GM19455 (cell line): ENCODE measurements around the gene MALL.
"Not testable (repeated sequence)": the region's sequence is repeated elsewhere in the genome, so short reads cannot be mapped to it uniquely, and the experiment has no call there.

Source experiments
- ATAC-seq: cut with Tn5 transposase; IDR thresholded peaks from one replicate; pipeline ENCODE4 v1.9.1; 2021; ENCODE audit not compliant: unreplicated experiment

MALL gene

DNA sequence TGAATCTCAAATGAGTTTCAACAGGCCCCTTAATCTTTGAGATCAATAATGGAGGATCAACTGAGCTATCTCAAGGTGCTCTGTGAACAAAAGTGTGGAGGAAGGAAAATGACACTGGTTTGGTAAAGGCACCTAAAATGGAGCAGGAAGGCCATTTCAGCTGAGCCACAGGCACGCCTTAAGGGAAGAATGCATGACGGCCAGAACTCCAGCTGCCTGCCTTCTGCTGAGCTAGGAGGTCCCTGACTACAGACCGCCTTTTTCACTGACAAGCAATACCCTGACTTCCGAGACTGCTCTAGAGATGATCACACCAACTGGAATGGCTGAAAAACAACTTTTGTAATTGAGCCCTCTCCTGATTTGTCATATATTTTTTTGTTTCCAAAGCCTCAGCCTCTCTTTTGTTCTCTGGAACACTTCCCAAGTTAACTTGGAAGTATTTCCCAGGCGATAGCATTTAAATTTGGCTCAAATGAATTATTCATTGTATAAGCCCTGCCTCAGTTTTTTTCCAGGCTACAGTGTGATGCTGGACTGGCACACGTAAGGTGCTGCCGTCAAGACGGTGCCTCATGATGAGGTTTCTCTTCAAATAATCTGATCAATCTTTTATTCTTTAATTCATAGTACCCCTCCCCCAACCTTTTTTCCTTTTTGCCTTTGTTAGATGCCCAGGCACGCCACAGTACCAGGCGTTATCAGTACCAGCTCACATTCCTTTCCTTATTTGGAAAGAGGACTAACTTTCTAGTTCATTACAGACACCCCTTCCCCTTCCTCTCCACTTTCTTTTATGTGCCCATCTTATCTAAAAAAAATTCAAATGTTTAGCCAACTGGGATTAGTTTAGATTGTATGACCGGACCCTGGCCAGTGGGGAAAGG lies 60.9 kb downstream of the MALL start:
- not testable (repeated sequence) for ATAC-seq

DNA sequence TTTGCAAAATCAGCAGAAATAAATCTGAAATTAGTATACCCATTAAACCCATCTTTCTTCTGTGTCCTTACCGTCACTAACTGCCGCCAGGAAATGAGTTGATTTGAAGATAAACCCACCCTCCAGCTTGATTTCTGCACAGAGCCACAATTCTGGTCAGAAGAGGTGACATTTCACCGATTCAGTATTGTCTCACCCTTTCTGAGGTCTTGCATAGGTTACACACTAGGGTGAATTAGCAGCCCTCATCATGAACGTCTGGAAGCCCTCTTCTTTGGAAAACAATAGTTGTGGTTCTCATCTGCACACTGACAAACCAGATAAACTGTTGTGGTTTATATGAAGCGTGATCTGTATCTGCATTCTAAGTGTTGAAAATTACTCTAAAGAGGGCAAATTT lies 61.9 kb downstream of the MALL start:
- ATAC-seq, result not testable (repeated sequence)

DNA sequence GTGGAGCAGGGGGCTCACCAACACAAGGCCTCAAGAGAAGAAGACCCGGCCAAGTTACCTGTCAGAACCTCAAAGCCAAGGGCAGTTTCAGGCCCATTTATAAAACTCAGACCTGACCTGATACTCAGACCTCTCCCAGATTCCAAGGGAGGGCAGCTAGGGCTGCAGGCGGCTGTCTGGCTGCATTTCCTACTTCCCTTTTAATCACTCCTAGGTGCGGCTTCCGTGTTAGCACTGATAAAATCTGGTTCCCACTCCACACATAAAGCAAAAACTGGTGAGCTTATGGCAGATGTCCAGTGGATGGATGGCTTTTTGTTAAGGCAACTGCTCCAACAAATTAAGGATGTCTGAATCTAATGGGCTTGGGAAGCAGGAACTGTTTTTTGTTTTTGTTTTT lies 63.5 kb downstream of the MALL start:
- not testable (repeated sequence) for ATAC-seq

DNA sequence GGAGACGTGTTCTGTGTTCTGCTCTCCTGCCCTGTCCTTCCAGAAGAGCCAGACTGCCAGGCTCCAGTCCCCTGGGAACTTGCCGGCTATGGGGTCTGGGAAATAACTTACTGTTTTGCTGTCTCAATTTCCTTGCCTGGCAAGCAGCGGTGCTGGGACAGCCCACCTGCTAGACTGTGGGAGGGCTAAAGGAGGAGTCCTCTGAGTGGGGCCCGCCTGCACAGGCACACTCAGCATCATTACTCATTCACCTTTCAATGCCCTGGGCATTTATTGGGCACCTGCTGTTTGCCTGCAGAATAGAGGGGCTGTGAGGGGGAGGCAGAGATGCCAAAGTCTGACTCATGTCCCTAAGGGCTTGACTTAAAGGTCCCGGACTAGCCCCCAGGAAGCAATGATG lies 65.4 kb downstream of the MALL start:
- not testable (repeated sequence) for ATAC-seq

DNA sequence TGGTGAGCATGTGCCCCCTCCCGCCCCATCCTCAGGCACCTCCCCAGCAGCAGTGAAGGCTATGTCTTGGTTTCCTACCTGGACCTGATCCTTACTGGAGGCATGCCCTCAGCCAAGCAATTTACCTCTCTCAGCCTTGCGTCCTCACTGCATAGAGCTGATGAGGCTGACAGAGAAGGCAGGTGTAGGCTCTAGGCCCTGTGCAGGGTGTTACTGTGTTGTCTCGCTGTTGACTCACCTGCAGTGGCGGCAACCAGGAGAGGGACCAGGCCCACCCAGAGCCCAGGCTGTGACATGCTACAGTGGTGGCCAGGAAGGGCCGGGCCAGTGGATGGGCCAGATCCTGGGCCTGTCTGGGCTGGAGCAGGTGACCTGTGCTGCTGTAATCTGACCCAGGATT lies 65.9 kb downstream of the MALL start:
- not testable (repeated sequence) for ATAC-seq

DNA sequence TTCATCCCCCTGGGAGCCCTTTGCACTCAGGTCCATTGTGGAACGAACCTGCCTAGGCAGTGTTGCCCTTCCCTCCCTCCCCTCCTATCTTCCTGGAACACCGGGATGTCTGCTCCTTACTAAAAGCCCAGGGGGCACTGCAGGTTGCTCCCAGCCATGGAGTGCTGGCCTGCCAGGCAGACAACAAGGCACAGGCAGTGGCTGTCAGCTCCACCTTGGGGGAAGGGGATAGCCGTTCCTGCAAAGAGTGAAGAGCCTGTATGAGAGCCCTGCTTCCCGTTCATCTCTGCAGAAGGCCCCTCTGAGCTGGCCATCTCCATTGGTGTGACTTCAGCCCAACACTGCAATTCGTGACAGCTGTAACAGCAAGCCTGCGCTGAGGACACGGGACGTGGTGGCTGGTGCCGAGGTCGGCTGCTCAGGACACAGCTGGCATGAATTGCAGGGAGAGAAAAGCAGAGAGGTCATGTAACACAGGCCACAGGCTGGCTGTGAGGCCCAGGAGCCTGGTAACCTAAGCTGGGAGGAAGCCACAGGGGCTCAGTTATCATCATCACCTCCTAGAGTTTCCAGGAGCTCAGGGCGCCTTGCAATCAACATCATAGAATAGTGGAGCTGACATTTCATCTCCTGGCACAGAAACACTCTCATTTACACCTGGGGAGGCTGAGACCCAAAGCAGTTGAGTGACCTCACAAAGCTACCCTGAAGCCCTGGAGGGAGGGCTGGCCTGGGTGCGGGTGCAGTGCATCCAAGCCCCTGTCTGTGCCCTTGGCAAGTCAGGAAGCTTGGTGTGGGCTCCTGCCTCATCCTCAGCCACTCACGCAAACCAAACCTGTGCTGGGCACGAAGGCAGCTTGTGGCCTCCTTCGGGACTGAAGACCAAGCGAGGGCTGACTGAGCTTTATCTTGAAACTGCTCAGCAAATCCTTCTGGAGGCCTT lies 67.1 kb downstream of the MALL start:
- ATAC-seq, result not testable (repeated sequence)

DNA sequence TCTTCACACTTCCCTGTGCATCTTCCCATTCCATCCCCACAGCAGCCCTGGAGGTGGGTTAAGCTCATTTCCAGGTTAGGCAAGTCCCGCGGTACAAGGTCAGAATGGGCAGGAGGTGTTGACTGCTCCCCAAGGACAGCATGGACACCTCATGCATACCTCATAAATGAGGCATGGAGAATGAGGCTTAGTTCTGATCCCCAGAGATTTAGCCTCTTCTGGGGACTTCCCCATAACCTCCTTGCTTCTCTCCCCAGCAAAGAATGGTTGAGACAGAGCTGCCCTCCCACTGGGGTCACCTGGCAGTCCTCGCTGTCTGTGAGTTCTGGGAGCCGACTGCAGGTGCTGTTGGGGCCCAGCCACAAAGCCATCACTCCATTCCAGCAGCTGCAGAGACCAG lies 68.4 kb downstream of the MALL start:
- not testable (repeated sequence) for ATAC-seq

DNA sequence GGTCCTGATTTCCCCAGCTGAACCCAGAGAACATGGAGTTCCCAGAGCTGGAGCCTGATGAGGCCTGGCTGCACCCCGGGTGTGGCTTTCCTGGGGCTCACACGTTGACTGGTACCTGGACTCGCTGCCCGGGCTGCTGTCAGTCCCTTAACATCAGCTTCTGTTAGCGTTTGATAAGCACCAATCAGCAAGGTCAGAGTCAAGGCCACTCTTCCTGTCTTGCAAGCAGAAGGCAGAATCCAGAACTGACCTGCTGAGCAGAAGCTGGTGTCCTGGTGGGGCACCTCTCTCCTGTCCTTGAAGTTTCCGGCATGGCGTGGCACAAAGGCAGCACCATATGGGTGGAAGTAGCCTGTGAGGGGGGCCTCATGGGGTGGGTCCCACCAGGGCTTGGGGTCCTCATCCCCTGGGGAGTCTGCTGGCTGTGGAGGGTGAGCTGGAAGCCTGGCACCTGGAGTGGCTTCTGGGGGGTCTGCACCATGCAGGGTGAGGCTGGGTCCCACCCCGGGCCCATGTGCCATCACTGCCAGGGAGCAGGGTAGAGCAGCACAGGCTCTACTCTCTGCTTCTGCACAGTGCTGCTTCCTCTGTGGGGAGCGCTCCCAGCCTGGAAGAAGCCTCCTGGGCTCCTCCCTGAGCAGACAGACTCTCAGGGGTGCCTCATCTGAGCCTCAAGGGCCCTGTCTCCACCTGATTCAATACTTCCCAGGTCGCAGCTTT lies 73.5 kb downstream of the MALL start:
- not testable (repeated sequence) for ATAC-seq

DNA sequence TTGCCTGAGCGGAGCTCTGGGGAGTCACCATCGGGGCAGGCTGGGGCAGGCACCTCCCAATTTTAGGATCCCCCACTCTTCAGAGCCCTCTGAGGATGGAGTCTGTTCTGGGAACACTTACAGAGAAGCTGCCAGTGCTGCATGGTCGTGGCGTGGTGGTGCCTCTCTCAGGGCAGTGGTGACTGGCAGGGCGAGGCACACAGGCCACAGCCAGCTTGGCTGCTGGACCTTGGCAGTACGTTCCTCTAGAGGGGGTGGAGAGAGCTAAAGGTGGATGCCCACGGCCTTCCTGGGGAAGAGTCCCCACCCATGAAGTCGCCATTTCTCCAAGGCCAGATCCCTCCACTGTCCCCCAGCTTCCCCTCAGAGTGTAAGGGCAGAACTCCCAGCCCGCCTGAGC lies 78.3 kb downstream of the MALL start:
- not testable (repeated sequence) for ATAC-seq

DNA sequence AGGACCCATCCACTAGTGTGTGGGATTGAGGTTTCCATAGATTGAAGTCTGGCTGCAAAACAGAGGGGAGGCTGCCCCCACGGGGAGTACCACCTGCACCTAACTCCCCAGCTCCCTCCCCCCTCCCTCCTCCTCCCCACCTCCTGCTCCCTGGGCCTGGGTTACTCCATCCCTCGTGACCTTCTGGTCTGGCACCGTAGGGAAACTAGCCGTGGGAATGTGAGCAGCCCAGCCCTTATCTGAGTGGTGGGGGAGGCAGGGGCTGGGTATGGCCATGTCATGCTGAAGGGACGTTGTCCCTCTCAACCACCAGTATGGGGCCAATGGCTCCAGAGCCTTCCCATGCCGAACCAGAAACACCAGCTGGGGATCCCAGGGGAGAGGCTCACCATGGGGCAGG lies 80.2 kb downstream of the MALL start:
- ATAC-seq, result not testable (repeated sequence)

DNA sequence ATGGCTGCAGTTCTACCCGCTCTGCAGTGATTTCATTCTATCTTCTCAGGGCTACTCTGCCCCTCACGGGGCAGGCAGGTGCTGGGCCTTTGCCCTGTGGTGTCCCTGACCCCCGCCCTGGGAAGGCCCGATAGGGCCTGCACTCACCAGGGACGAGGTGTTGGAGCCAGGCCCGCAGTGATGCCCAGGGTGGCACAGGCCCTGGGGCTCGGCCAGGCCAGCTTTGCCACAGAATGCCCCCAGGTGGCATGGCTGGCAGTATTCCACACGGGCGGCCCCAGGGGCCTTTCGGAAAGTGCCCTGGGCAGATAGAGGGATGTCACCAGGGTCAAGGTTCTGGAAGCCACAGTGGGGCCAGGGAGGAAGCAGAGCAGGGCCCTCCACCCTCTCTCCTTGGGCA lies 80.7 kb downstream of the MALL start:
- not testable (repeated sequence) for ATAC-seq
